Immature natural killer cell (primary cell): ENCODE results near the gene TRIM67. TPM values are rescaled to one million over a fixed set of nuclear protein-coding genes. Genes with fewer than 3 reads are reported as not detected.
A peak's percentile ranks its signal among the peaks of the same experiment; 100 is the strongest.

Source experiments
- DNase-seq, 3 donors: peaks; one replicate each; pipeline ENCODE4 v3.0.0; 2022; ENCODE audit warnings: mixed read lengths in 1 of 3
- H3K27ac Mint-ChIP-seq, 6 donors: one replicate each; pipeline ENCODE4 v1.8.0; 2020; ENCODE audit warnings: mixed read lengths in 6 of 6, mild to moderate bottlenecking in 5 of 6, inconsistent platforms in 4 of 6, moderate library complexity in 3 of 6
- H3K27me3 Mint-ChIP-seq, 3 donors: one replicate each; pipeline ENCODE4 v1.8.0; 2020 to 2021; ENCODE audit warnings: low read depth in 3 of 3, mild to moderate bottlenecking in 3 of 3, mixed read lengths in 3 of 3, moderate library complexity in 3 of 3, inconsistent platforms in 1 of 3
- H3K36me3 Mint-ChIP-seq, 3 donors: one replicate each; pipeline ENCODE4 v1.8.0; 2020; ENCODE audit warnings: mixed read lengths in 3 of 3, inconsistent platforms in 2 of 3, mild to moderate bottlenecking in 2 of 3
- H3K4me1 Mint-ChIP-seq, 2 donors: one replicate each; pipeline ENCODE4 v1.8.0; 2020; ENCODE audit warnings: inconsistent platforms in 2 of 2, mild to moderate bottlenecking in 2 of 2, mixed read lengths in 2 of 2, moderate library complexity in 1 of 2
- H3K4me3 Mint-ChIP-seq, 5 donors: one replicate each; pipeline ENCODE4 v1.8.0; 2020; ENCODE audit warnings: mild to moderate bottlenecking in 5 of 5, mixed read lengths in 5 of 5, inconsistent platforms in 3 of 5, moderate library complexity in 3 of 5
- H3K9me3 Mint-ChIP-seq, 6 donors: one replicate each; pipeline ENCODE4 v1.8.0; 2020; ENCODE audit warnings: mild to moderate bottlenecking in 6 of 6, mixed read lengths in 6 of 6, inconsistent platforms in 4 of 6, moderate library complexity in 3 of 6
- polyA plus RNA-seq, 3 donors: library from polyadenylated mRNA; unstranded; fragments of 300-500 nt; fragmentation: Illumina TruSeq; gene quantifications; one replicate each; pipeline ENCODE4 v1.2.3, GENCODE V29; 2021

TRIM67 gene
- polyA plus RNA-seq, 3 donors from 2014 or later, result not detected

DNA sequence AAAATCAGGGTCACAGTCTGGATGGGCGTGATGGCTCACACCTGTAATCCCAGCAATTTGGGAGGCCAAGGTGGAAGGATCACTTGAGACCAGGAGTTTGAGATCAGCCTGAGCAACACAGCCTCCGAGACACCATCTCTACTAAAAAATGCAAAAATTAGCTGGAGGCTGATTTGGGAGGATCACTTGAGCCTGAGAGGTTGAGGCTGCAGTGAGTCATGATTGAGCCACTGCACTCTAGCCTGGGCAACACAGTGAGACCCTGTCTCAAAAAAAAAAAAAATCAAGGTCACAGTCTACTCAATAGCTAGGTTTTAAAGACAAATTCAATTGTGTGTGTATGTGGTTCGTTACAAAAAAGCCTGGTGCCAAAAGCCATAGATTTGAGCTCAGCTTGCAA is 34.4 kb downstream of the TRIM67 start:
- Mint-ChIP-seq H3K27ac (no peak overlapping the region), H3K9me3 (no peaks in the 10 kb centered on the region), H3K4me1 (no peaks in the 10 kb centered on the region), H3K27me3 (peaks cover 8 to 14% (median 10%) of the 10 kb centered on the region in 3 donors), H3K36me3 (no peaks in the 10 kb centered on the region), H3K4me3 (no peak overlapping the region)
- no peak for DNase-seq

GRCh38 chr1:231196728-231197127 is 34.9 kb downstream of the TRIM67 start:
- H3K36me3 Mint-ChIP-seq, result no peaks in the 10 kb centered on the region
- no peaks in the 10 kb centered on the region for H3K9me3 Mint-ChIP-seq
- no peak overlapping the region for H3K4me3 Mint-ChIP-seq
- no peak overlapping the region for H3K27ac Mint-ChIP-seq
- no peak for DNase-seq
- H3K4me1 Mint-ChIP-seq, result peaks cover 1 to 3% of the 10 kb centered on the region in 2 donors
- peaks cover 7 to 14% (median 10%) of the 10 kb centered on the region in 3 donors for H3K27me3 Mint-ChIP-seq

GRCh38 chr1:231199868-231200267 is 38.0 kb downstream of the TRIM67 start:
- Mint-ChIP-seq H3K9me3 (no peaks in the 10 kb centered on the region), H3K36me3 (no peaks in the 10 kb centered on the region), H3K27ac (no peak overlapping the region), H3K4me1 (peaks cover 2 to 4% of the 10 kb centered on the region in 2 donors), H3K27me3 (peaks cover 8 to 14% (median 9%) of the 10 kb centered on the region in 3 donors), H3K4me3 (no peak overlapping the region)
- DNase-seq, result no peak

DNA sequence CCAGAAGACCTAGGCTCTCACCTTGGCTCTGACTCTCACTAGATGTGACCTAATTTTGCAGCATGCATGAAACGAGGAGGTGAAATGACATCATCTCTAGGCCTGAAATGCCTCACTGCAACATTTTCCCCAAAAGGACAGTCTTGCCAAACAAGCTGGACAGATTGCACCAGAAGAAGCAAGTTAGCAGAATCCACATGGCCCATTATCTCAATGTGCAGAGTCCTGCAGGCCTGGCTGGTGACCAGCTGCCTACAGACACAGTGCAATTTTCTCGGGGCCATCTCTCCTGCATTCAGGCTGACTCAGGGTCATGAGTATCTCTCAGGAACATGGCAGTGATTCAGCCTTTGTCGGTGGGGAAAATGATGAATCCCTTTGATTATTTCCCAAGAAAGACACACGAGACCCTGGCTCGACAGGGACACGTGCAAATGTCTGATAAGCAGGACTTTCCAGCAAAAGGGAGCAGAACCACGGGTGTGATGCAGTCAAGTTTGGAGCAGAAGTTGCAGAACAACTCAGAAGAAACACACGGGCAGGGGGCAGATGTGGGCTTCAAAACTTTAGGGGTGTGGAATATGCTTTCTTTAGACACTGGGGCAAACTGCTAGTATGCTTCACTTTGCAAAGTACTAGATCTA is 38.7 kb downstream of the TRIM67 start:
- Mint-ChIP-seq H3K36me3 (no peaks in the 10 kb centered on the region), H3K4me1 (peaks cover 2 to 4% of the 10 kb centered on the region in 2 donors), H3K27me3 (peaks cover 8 to 14% (median 9%) of the 10 kb centered on the region in 3 donors), H3K9me3 (no peaks in the 10 kb centered on the region), H3K27ac (no peak overlapping the region), H3K4me3 (no peak overlapping the region)
- no peak for DNase-seq

GRCh38 chr1:231201375-231201978 is 39.6 kb downstream of the TRIM67 start:
- no peak overlapping the region for H3K27ac Mint-ChIP-seq
- peaks cover 2 to 4% of the 10 kb centered on the region in 2 donors for H3K4me1 Mint-ChIP-seq
- no peak for DNase-seq
- H3K9me3 Mint-ChIP-seq, result no peaks in the 10 kb centered on the region
- H3K27me3 Mint-ChIP-seq, result peaks cover 5 to 13% (median 8%) of the 10 kb centered on the region in 3 donors
- H3K4me3 Mint-ChIP-seq, result no peak overlapping the region
- no peaks in the 10 kb centered on the region for H3K36me3 Mint-ChIP-seq

DNA sequence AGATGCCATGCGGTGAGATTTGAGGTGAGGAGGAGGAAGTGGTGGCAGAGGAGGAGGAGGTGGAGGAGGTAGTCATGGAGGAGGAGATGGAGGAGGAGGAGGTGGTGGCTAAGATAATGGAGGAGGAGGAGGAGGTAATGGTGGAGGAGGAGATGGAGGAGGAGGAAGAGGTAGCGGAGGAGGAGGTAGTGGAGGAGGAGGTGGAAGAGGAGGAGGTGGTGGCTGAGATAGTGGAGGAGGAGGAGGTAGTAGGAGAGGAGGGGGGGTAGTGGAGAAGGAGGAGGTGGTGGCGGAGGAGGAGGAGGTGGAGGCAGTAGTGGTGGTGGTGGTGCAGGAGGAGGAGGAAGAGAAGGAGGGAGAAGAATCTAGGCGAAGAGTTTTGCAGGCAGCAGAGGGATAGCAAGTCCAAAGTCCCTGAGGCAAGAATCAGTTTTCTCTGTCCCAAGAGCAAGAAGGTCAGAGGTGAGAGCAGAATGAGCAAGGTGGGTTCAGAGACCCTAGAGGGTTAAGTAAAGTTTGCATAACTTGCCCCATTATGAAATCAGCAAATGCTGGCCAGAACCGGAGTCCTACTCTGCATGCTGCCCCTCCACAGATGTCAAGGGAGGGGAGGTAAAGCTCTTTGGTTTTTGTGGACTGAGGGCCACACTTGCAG is 40.2 kb downstream of the TRIM67 start:
- Mint-ChIP-seq H3K36me3 (no peaks in the 10 kb centered on the region), H3K4me3 (no peak overlapping the region), H3K27me3 (peaks cover 5 to 11% (median 5%) of the 10 kb centered on the region in 3 donors), H3K9me3 (no peaks in the 10 kb centered on the region), H3K4me1 (peaks cover 2 to 4% of the 10 kb centered on the region in 2 donors), H3K27ac (no peak overlapping the region)
- DNase-seq, result no peak

- Mint-ChIP-seq H3K4me1 (peaks cover 2 to 4% of the 10 kb centered on the region in 2 donors), H3K27ac (no peak overlapping the region), H3K36me3 (no peaks in the 10 kb centered on the region), H3K9me3 (no peaks in the 10 kb centered on the region), H3K4me3 (no peak overlapping the region), H3K27me3 (peaks cover 2 to 8% (median 5%) of the 10 kb centered on the region in 3 donors)
- no peak for DNase-seq
Measured at GRCh38 chr1:231203259-231204057, 41.6 kb downstream of the TRIM67 start.

- H3K36me3 Mint-ChIP-seq, result no peaks in the 10 kb centered on the region
- H3K9me3 Mint-ChIP-seq, result no peaks in the 10 kb centered on the region
- H3K4me1 Mint-ChIP-seq, result peaks cover 5 to 8% of the 10 kb centered on the region in 2 donors
- no peak for DNase-seq
- no peak overlapping the region for H3K27ac Mint-ChIP-seq
- H3K4me3 Mint-ChIP-seq, result no peak overlapping the region
- H3K27me3 Mint-ChIP-seq, result peaks cover 0 to 4% (median 4%) of the 10 kb centered on the region in 3 donors
Measured at GRCh38 chr1:231206856-231207255, 45.0 kb downstream of the TRIM67 start.

- no peaks in the 10 kb centered on the region for H3K9me3 Mint-ChIP-seq
- no peaks in the 10 kb centered on the region for H3K36me3 Mint-ChIP-seq
- peaks cover 0 to 4% (median 4%) of the 10 kb centered on the region in 3 donors for H3K27me3 Mint-ChIP-seq
- no peak overlapping the region for H3K27ac Mint-ChIP-seq
- DNase-seq, result no peak
- no peak overlapping the region for H3K4me3 Mint-ChIP-seq
- H3K4me1 Mint-ChIP-seq, result peaks cover 5 to 8% of the 10 kb centered on the region in 2 donors
Measured at GRCh38 chr1:231207437-231207836, 45.6 kb downstream of the TRIM67 start.

DNA sequence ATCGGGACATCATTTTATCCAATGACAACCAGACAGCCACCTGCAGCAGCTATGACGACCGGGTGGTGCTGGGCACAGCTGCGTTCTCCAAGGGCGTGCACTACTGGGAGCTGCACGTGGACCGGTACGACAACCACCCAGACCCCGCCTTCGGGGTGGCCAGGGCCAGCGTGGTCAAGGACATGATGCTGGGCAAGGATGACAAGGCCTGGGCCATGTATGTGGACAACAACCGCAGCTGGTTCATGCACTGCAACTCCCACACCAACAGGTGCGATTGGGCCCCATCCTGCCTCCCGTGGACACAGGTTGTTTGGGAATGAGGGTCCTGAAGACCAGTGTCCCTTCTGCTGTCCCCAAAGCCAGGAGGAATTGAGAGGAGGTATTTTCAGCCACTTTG is 47.1 kb downstream of the TRIM67 start:
- Mint-ChIP-seq H3K4me3 (no peak overlapping the region), H3K4me1 (peaks cover 5 to 8% of the 10 kb centered on the region in 2 donors), H3K9me3 (no peaks in the 10 kb centered on the region), H3K27me3 (peaks cover 0 to 4% (median 0%) of the 10 kb centered on the region in 3 donors), H3K27ac (no peak overlapping the region), H3K36me3 (no peaks in the 10 kb centered on the region)
- no peak for DNase-seq

DNA sequence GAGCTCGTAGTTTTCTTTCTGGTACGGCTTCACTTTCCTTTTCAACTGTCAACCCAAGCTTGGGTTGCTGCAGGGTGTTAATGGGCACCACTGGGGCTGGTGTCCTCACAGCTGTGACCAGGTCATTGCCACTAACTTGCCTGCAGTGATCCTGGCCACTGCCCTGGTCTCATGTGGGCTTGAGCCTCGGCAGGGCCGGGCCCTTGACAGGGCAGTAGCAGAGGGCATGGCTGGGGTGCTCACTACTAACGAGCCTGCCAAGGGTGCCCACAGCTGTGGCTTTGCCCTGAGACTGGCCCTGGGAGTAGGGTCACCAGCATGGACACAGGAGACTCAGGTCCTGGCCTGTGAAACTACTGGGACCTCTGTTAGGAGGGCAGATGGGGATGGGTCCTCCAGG is 47.7 kb downstream of the TRIM67 start:
- Mint-ChIP-seq H3K9me3 (no peaks in the 10 kb centered on the region), H3K27ac (no peak overlapping the region), H3K4me1 (peaks cover 5 to 8% of the 10 kb centered on the region in 2 donors), H3K4me3 (no peak overlapping the region), H3K36me3 (no peaks in the 10 kb centered on the region), H3K27me3 (peaks cover 0 to 2% (median 0%) of the 10 kb centered on the region in 3 donors)
- no peak for DNase-seq

GRCh38 chr1:231210126-231210525 is 48.3 kb downstream of the TRIM67 start:
- Mint-ChIP-seq H3K27me3 (peaks cover 0 to 2% (median 0%) of the 10 kb centered on the region in 3 donors), H3K36me3 (no peaks in the 10 kb centered on the region), H3K27ac (no peak overlapping the region), H3K4me3 (no peak overlapping the region), H3K4me1 (peaks cover 5 to 8% of the 10 kb centered on the region in 2 donors), H3K9me3 (no peaks in the 10 kb centered on the region)
- no peak for DNase-seq

DNA sequence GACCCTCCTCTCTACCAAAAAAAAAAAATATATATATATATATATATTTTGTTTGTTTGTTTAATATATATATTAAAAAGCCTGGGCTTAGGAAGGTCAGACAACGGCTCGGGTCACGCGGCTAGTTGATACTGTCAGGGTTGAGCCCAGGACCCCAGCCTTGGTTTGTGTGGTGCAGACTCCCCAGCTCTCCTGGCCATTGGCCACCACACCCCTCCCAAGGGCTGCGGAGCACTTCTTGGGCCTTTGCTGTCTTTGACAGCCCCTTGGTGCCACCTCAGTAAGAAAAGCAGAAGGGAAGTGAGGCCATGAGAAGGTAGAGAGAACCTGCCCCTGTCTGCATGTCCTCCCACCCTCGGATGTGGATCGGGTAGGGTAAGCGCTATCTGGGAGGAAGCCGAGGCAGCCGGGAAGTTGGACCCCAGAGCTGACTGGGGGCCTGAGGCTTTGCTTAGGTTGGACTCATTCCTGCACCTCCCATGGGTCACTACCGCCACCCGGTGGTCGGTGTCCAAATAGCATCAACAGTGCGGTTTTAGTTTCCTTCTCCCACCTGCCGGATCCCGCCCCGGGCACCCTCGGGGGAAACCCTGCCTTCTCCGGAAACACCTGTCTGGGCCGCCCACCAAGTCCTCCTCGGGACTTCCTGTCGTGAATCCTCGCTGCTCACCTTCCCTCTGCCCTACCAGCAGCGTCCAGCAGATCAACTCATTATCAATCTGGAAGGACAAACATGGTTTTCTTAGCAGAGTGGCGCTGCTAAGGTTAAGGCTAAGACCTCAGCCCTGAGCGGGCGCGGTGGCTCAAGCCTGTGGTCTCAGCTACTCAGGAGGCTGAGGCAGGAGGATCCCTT is 49.4 kb downstream of the TRIM67 start:
- Mint-ChIP-seq H3K9me3 (peaks cover 0 to 2% (median 0%) of the 10 kb centered on the region in 6 donors), H3K4me3 (peak overlapping the region; percentile 77 to 92 (median 90)), H3K27me3 (peaks cover 0 to 2% (median 0%) of the 10 kb centered on the region in 3 donors), H3K36me3 (no peaks in the 10 kb centered on the region), H3K4me1 (peaks cover 5 to 8% of the 10 kb centered on the region in 2 donors), H3K27ac (peak overlapping the region in 2 of 6 donors; percentile 7 to 88)
- DNase-seq, result peak; percentile 73 to 76 (median 74)
